Mammary epithelial cell (primary cell): Measurements from ENCODE around the gene YIF1A.

ENCODE experiments used
- CTCF ChIP-seq, 2 donors: IDR thresholded peaks in 1 of 2; conservative IDR thresholded peaks in 1 of 2; 2 replicates each; pipeline ENCODE4 v1.5.1; 2011 to 2012; ENCODE audit warnings: inconsistent platforms in 2 of 2, low read length in 2 of 2, mild to moderate bottlenecking in 2 of 2, control low read depth in 1 of 2, low read depth in 1 of 2; ENCODE audit not compliant: insufficient read depth in 1 of 2; ENCODE audit errors: extremely low read depth in 1 of 2
- EZH2 ChIP-seq: IDR thresholded peaks from 2 replicates; pipeline ENCODE4 v1.6.1; 2012; ENCODE audit warnings: low read length, inconsistent platforms, borderline replicate concordance

GRCh38 chr11:66297610-66298009 lies 8.7 kb upstream of the YIF1A start:
- TF ChIP-seq CTCF (conservative IDR thresholded peaks at IDR 0.05 in 1 of 2, IDR thresholded peaks at IDR 0.05 in 1 of 2; ENCODE audit: extremely low read depth in 1 of 2, insufficient read depth in 1 of 2, low read depth in 1 of 2, low read length in 2 of 2) (no peak), EZH2 (no peak)
